Measurements from ENCODE around the gene SDF2. TPM values are rescaled to one million over a fixed set of nuclear protein-coding genes. Genes with fewer than 3 reads are reported as not detected.

SDF2 gene
- total and polyA plus RNA-seq, 10 of the 15 experiments (the other 5 are each of a cell fraction or from before 2014, with no cell fraction given) = 29.8 to 81.0 (median 41.5) TPM

GRCh38 chr17:28704219-28704858, 42.6 kb upstream of the SDF2 start (continued):
- TF ChIP-seq ATF7 (IDR thresholded peaks at IDR 0.05; ENCODE audit: low read depth) (no peak), RAD51 (IDR thresholded peaks at IDR 0.05) (no peak), EGR1 (IDR thresholded peaks at IDR 0.05; ENCODE audit: borderline replicate concordance in 1 of 2, low read depth in 2 of 2, low read length in 2 of 2) (no peak), ZNF687 (IDR thresholded peaks at IDR 0.05) (no peak), ETV6 (conservative IDR thresholded peaks at IDR 0.05 in 1 of 2, IDR thresholded peaks at IDR 0.05 in 1 of 2; ENCODE audit: borderline replicate concordance in 1 of 2, low read depth in 1 of 2) (no peak), SKIL (IDR thresholded peaks at IDR 0.05; ENCODE audit: low read depth, poor library complexity, severe bottlenecking) (no peak), HDAC2 (IDR thresholded peaks at IDR 0.05) (no peak), NFYB (IDR thresholded peaks at IDR 0.05; ENCODE audit: insufficient read depth, low read depth, low read length) (no peak)

Measured in GM12878 (cell line).